ENCODE results near the gene ABI3BP.

DNA sequence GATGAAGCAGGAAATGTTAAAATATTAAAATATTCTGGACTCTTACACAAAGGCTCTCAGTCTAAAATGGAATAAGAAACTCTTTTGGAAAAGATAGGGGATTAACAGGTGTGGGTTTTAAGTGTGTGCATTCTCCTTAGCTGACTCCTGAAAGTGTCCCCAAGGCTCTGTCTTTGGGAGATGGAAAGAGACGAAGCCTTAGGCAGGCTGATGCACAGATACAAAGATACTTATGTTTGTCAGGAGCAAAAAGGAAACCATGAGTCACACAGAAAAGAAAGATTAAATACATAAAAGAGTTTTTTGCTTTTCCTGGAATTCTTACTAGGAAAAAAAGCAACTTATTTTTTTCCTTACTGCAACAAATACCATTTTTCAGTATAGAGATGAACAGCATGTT is 23.8 kb upstream of the ABI3BP start:
- TF ChIP-seq, protein P1, sequence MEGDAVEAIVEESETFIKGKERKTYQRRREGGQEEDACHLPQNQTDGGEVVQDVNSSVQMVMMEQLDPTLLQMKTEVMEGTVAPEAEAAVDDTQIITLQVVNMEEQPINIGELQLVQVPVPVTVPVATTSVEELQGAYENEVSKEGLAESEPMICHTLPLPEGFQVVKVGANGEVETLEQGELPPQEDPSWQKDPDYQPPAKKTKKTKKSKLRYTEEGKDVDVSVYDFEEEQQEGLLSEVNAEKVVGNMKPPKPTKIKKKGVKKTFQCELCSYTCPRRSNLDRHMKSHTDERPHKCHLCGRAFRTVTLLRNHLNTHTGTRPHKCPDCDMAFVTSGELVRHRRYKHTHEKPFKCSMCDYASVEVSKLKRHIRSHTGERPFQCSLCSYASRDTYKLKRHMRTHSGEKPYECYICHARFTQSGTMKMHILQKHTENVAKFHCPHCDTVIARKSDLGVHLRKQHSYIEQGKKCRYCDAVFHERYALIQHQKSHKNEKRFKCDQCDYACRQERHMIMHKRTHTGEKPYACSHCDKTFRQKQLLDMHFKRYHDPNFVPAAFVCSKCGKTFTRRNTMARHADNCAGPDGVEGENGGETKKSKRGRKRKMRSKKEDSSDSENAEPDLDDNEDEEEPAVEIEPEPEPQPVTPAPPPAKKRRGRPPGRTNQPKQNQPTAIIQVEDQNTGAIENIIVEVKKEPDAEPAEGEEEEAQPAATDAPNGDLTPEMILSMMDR (conservative IDR thresholded peaks at IDR 0.05 in 1 of 2, IDR thresholded peaks at IDR 0.05 in 1 of 2; ENCODE audit: low read depth in 1 of 2, low read length in 2 of 2), result no peak
- no peak for TF ChIP-seq EZH2 (IDR thresholded peaks at IDR 0.05; ENCODE audit: low read length, missing control alignments)

Measured in fibroblast of lung (primary cell).